Stimulated activated CD4-positive, alpha-beta T cell treated with anti-CD3 and anti-CD28 coated beads, Interleukin-15, amount 100 ng/mL, for 1 hour (primary cell): ENCODE data around the gene ATP6V0E2.
"Not testable (repeated sequence)": the region's sequence is repeated elsewhere in the genome, so short reads cannot be mapped to it uniquely, and the experiment has no call there.

Experiments
- DNase-seq, 2 donors: peaks; one replicate each; pipeline ENCODE4 v3.0.0-alpha.2; 2020; ENCODE audit warnings: low read depth in 1 of 2, low spot score in 1 of 2

ATP6V0E2 gene

GRCh38 chr7:149912126-149912525 lies 38.4 kb downstream of the ATP6V0E2 start:
- DNase-seq = not testable (repeated sequence)

GRCh38 chr7:149926414-149926813 lies 52.6 kb downstream of the ATP6V0E2 start:
- not testable (repeated sequence) for DNase-seq
